GM23338 (cell line): ENCODE measurements around the gene CNNM2. TPM values are rescaled to one million over a fixed set of nuclear protein-coding genes. Genes with fewer than 3 reads are reported as not detected.

Source experiments
- ATAC-seq: fragments of 200-7000 bp; cut with Tn5 transposase; 3 replicates; pipeline ENCODE4 v1.9.1; 2020
- DNase-seq: peaks from one replicate; pipeline ENCODE4 v3.0.0-alpha.2; 2015; ENCODE audit warnings: low spot score
- H2AFZ ChIP-seq: fragments of 200-600 bp; sonication (generic); 2 replicates; pipeline ENCODE4 v1.8.0; 2016; ENCODE audit warnings: antibody characterized with exemption, mild to moderate bottlenecking, moderate library complexity
- H3F3A ChIP-seq: fragments of 200-600 bp; sonication (generic); replicated peaks from 2 replicates; pipeline ENCODE4 v1.8.0; 2017; ENCODE audit warnings: antibody characterized with exemption, mixed run types, low read depth
- H3K27ac ChIP-seq: fragments of 200-600 bp; sonication (generic); 2 replicates; pipeline ENCODE4 v1.6.1; 2016; ENCODE audit warnings: low read depth
- H3K27me3 ChIP-seq: fragments of 200-600 bp; sonication (generic); 2 replicates; pipeline ENCODE4 v1.8.0; 2016; ENCODE audit warnings: mild to moderate bottlenecking, mixed run types, moderate library complexity; ENCODE audit not compliant: insufficient read depth
- H3K36me3 ChIP-seq: fragments of 200-600 bp; sonication (generic); 2 replicates; pipeline ENCODE4 v1.8.0; 2016; ENCODE audit warnings: mild to moderate bottlenecking; ENCODE audit not compliant: insufficient read depth
- H3K4me1 ChIP-seq: fragments of 200-600 bp; sonication (generic); 2 replicates; pipeline ENCODE4 v1.8.0; 2016; ENCODE audit warnings: mild to moderate bottlenecking, moderate library complexity; ENCODE audit not compliant: insufficient read depth
- H3K4me2 ChIP-seq: fragments of 200-600 bp; sonication (generic); 2 replicates; pipeline ENCODE4 v1.7.1; 2017; ENCODE audit warnings: mixed run types
- H3K4me3 ChIP-seq: fragments of 200-600 bp; sonication (generic); 2 replicates; pipeline ENCODE4 v1.6.1; 2016; ENCODE audit warnings: mixed run types
- H3K79me2 ChIP-seq: fragments of 200-600 bp; sonication (generic); replicated peaks from 2 replicates; pipeline ENCODE4 v1.8.0; 2017; ENCODE audit warnings: mild to moderate bottlenecking; ENCODE audit not compliant: insufficient read depth
- H3K9me2 ChIP-seq: fragments of 200-600 bp; sonication (generic); 2 replicates; pipeline ENCODE4 v1.8.0; 2017; ENCODE audit not compliant: insufficient read depth
- H4K20me1 ChIP-seq: fragments of 200-600 bp; sonication (generic); replicated peaks from 2 replicates; pipeline ENCODE4 v1.8.0; 2017; ENCODE audit warnings: mild to moderate bottlenecking; ENCODE audit not compliant: insufficient read depth
- H3K27ac Mint-ChIP-seq: 2 replicates; pipeline ENCODE4 v1.8.0; 2020; ENCODE audit warnings: inconsistent platforms, mild to moderate bottlenecking, moderate library complexity, mixed read lengths
- H3K27me3 Mint-ChIP-seq: 3 replicates; pipeline ENCODE4 v1.8.0; 2022; ENCODE audit warnings: low read depth, mild to moderate bottlenecking, moderate library complexity, mixed read lengths, inconsistent platforms; ENCODE audit not compliant: insufficient read depth, poor library complexity
- H3K36me3 Mint-ChIP-seq: 3 replicates; pipeline ENCODE4 v1.8.0; 2021; ENCODE audit warnings: low read depth, mild to moderate bottlenecking, inconsistent platforms, moderate library complexity, mixed read lengths
- H3K4me1 Mint-ChIP-seq: 3 replicates; pipeline ENCODE4 v1.8.0; 2020; ENCODE audit warnings: mild to moderate bottlenecking, inconsistent platforms, mixed read lengths
- H3K4me3 Mint-ChIP-seq: 3 replicates; pipeline ENCODE4 v1.8.0; 2021; ENCODE audit warnings: moderate library complexity, mild to moderate bottlenecking, inconsistent platforms, mixed read lengths
- H3K9me3 Mint-ChIP-seq: 3 replicates; pipeline ENCODE4 v1.8.0; 2020; ENCODE audit warnings: moderate library complexity, mild to moderate bottlenecking, inconsistent platforms, mixed read lengths
- CREB1 ChIP-seq: fragments of 250-450 bp; sonication (Bioruptor Pico); IDR thresholded peaks from 2 replicates; pipeline ENCODE4 v1.5.0; 2020; ENCODE audit warnings: low read depth, mild to moderate bottlenecking, moderate library complexity
- CTCF ChIP-seq, 2 experiments: fragments of 200-600 bp in 1 of 2; sonication (generic) in 1 of 2; conservative IDR thresholded peaks; 2 replicates each; pipeline versions ENCODE4 v1.5.1 to v1.6.1; 2016 to 2017; ENCODE audit warnings: antibody characterized with exemption in 2 of 2, low read depth in 2 of 2, mild to moderate bottlenecking in 2 of 2, moderate library complexity in 1 of 2
- ETS1 ChIP-seq: IDR thresholded peaks from 2 replicates; pipeline ENCODE4 v1.6.1; 2016; ENCODE audit warnings: antibody characterized with exemption
- EZH2 ChIP-seq: fragments of 200-600 bp; sonication (generic); IDR thresholded peaks from one replicate; pipeline ENCODE4 v1.8.0; 2017; ENCODE audit warnings: antibody characterized with exemption, mild to moderate bottlenecking, low read depth; ENCODE audit not compliant: unreplicated experiment
- EZH2phosphoT487 ChIP-seq: fragments of 200-600 bp; sonication (generic); IDR thresholded peaks from one replicate; pipeline ENCODE4 v1.8.1; 2018; ENCODE audit warnings: antibody characterized with exemption; ENCODE audit not compliant: unreplicated experiment
- JUNB ChIP-seq: IDR thresholded peaks from one replicate; pipeline ENCODE4 v1.6.1; 2016; ENCODE audit warnings: antibody characterized with exemption; ENCODE audit not compliant: unreplicated experiment
- NANOG ChIP-seq: IDR thresholded peaks from 2 replicates; pipeline ENCODE4 v1.6.1; 2016; ENCODE audit warnings: antibody characterized with exemption, borderline replicate concordance
- POLR2AphosphoS5 ChIP-seq: IDR thresholded peaks from 2 replicates; pipeline ENCODE4 v1.6.1; 2016; ENCODE audit warnings: antibody characterized with exemption, low read depth
- STAT1 ChIP-seq: IDR thresholded peaks from one replicate; pipeline ENCODE4 v1.6.1; 2016; ENCODE audit warnings: antibody characterized with exemption; ENCODE audit not compliant: unreplicated experiment
- ZNF331 ChIP-seq: fragments of 250-450 bp; sonication (Bioruptor Pico); IDR thresholded peaks from 2 replicates; pipeline ENCODE4 v1.5.0; 2020; ENCODE audit warnings: low read depth, mild to moderate bottlenecking, moderate library complexity
- ZNF462 ChIP-seq: fragments of 250-450 bp; sonication (Bioruptor Pico); IDR thresholded peaks from 2 replicates; pipeline ENCODE4 v1.5.0; 2020; ENCODE audit warnings: mild to moderate bottlenecking, moderate library complexity
- polyA plus RNA-seq: library from polyadenylated mRNA; unstranded; fragments of >200 nt; fragmentation: Nextera tagmentation; extraction: Ambion mirVana; gene quantifications from 2 replicates; pipeline ENCODE4 v1.2.1, GENCODE V29; 2016
- total RNA-seq: library from RNA; depleted of rRNA; stranded (reverse); fragments of >200 nt; shearing (Covaris generic); gene quantifications from 2 replicates; pipeline ENCODE4 v1.2.3, GENCODE V29; 2014

Gene CNNM2
- total and polyA plus RNA-seq, 2 experiments from 2014 or later = 4.5 to 31.3 TPM

GRCh38 chr10:102926842-102927241, 8.7 kb downstream of the CNNM2 start:
- Histone ChIP-seq H3K79me2 (peaks cover 47% of the 10 kb centered on the region), H3K27me3 (no peaks in the 10 kb centered on the region), H3F3A (no peaks in the 10 kb centered on the region), H3K36me3 (no peaks in the 10 kb centered on the region), H3K4me1 (peaks cover 7% of the 10 kb centered on the region; the same call in 1 of the 2 replicates), H3K9me2 (no peaks in the 10 kb centered on the region), H3K4me3 (no peak overlapping the region), H4K20me1 (no peaks in the 10 kb centered on the region; the same call in 1 of the 2 replicates), H3K27ac (no peak overlapping the region), H2AFZ (no peak overlapping the region), H3K4me2 (no peak overlapping the region)
- Mint-ChIP-seq H3K27me3 (no peaks in the 10 kb centered on the region), H3K27ac (no peak overlapping the region), H3K4me3 (no peak overlapping the region), H3K36me3 (peaks cover 15% of the 10 kb centered on the region), H3K4me1 (peaks cover 14% of the 10 kb centered on the region), H3K9me3 (no peaks in the 10 kb centered on the region)
- DNase-seq (no peak), ATAC-seq (no peak)
- no peak for TF ChIP-seq CTCF (conservative IDR thresholded peaks at IDR 0.05; ENCODE audit: low read depth in 2 of 2)
- no peak for TF ChIP-seq STAT1
- no peak for TF ChIP-seq ETS1
- no peak for TF ChIP-seq NANOG
- no peak for TF ChIP-seq EZH2
- TF ChIP-seq JUNB = no peak
- TF ChIP-seq POLR2AphosphoS5 = no peak
- no peak for TF ChIP-seq ZNF331 (CRISPR knock-in tag)
- no peak for TF ChIP-seq CREB1 (CRISPR knock-in tag)
- TF ChIP-seq EZH2phosphoT487 = no peak
- no peak for TF ChIP-seq ZNF462 (CRISPR knock-in tag)
